GM12864 (cell line): ENCODE results near the gene CZIB.
"Not testable (repeated sequence)": the region's sequence is repeated elsewhere in the genome, so short reads cannot be mapped to it uniquely, and the experiment has no call there.

Source experiments
- DNase-seq: peaks from one replicate; pipeline ENCODE4 v3.0.0-alpha.2; 2011; ENCODE audit warnings: low read depth
- H3K4me3 ChIP-seq: 2 replicates; pipeline ENCODE4 v1.5.1; 2011; ENCODE audit warnings: mild to moderate bottlenecking, low read depth, low read length, control low read depth
- TF ChIP-seq, protein P1 (sequence below): IDR thresholded peaks from 2 replicates; pipeline ENCODE4 v1.5.1; 2011; ENCODE audit warnings: low read depth, mild to moderate bottlenecking, moderate library complexity, low read length, control low read depth, inconsistent platforms; ENCODE audit errors: missing control alignments

Gene CZIB

GRCh38 chr1:53188099-53188498 is 32.3 kb downstream of the CZIB start:
- no peak for DNase-seq
- H3K4me3 ChIP-seq = no peak overlapping the region
- TF ChIP-seq, protein P1, sequence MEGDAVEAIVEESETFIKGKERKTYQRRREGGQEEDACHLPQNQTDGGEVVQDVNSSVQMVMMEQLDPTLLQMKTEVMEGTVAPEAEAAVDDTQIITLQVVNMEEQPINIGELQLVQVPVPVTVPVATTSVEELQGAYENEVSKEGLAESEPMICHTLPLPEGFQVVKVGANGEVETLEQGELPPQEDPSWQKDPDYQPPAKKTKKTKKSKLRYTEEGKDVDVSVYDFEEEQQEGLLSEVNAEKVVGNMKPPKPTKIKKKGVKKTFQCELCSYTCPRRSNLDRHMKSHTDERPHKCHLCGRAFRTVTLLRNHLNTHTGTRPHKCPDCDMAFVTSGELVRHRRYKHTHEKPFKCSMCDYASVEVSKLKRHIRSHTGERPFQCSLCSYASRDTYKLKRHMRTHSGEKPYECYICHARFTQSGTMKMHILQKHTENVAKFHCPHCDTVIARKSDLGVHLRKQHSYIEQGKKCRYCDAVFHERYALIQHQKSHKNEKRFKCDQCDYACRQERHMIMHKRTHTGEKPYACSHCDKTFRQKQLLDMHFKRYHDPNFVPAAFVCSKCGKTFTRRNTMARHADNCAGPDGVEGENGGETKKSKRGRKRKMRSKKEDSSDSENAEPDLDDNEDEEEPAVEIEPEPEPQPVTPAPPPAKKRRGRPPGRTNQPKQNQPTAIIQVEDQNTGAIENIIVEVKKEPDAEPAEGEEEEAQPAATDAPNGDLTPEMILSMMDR = no peak

GRCh38 chr1:53187401-53187800 is 33.0 kb downstream of the CZIB start:
- no peak for DNase-seq
- TF ChIP-seq, protein P1 = no peak
- H3K4me3 ChIP-seq = no peak overlapping the region

DNA sequence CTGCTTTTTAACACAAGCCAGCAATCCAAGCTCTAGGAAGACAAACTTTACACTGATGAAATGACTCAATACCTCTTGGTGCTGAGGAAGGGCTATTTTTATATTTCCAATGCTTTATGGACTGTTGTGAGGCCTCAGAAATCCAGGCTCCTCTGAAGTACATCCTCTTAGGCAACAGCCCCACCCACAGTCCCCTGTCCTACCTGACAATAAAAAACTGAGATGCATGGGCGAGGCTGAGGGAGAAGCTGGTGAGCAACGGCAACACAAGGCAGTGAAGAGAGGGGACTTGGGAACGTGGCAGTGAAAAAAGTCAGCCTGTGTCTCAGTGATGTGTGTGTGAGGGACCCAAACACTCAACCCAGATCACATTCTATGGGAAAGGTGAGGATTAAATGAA is 33.9 kb downstream of the CZIB start:
- no peak overlapping the region for H3K4me3 ChIP-seq
- TF ChIP-seq, protein P1 = no peak
- DNase-seq = no peak

DNA sequence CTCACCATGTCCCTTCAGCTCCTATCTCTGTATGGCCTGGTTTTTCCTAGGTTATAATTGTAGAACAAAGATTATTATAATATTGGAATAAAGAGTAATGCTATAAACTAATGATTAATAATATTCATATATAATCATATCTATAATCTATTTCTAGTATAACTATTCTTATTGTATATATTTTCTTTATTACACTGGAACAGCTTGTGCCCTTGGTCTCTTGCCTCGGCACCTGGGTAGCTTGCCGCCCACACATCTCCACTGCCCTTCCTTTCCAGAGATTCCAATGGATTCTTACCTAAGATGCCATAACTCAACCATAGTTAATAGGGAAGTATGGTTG is 34.5 kb downstream of the CZIB start:
- not testable (repeated sequence) for DNase-seq, H3K4me3 ChIP-seq

- DNase-seq = no peak
- TF ChIP-seq, protein P1 = no peak
- no peak overlapping the region for H3K4me3 ChIP-seq
Observed at GRCh38 chr1:53183095-53183990, 37.1 kb downstream of the CZIB start.

GRCh38 chr1:53182716-53183094 is 37.7 kb downstream of the CZIB start:
- TF ChIP-seq, protein P1 = no peak
- no peak for DNase-seq
- no peak overlapping the region for H3K4me3 ChIP-seq

- peak; percentile 57 for DNase-seq
- TF ChIP-seq, protein P1 = peak; percentile 83
- H3K4me3 ChIP-seq = no peak overlapping the region
Observed at GRCh38 chr1:53182111-53182593, 38.3 kb downstream of the CZIB start.
